ENCODE data around the gene SPRYD7.

GRCh38 chr13:49869519-49869918 is 66.6 kb downstream of the SPRYD7 start:
- TF ChIP-seq CTCF (tag by site-specific recombination; IDR thresholded peaks at IDR 0.05) (no peak), ZSCAN30 (tag by site-specific recombination; IDR thresholded peaks at IDR 0.05) (no peak), ZBTB49 (tag by site-specific recombination; IDR thresholded peaks at IDR 0.05; ENCODE audit: low read depth) (no peak), TCF7L2 (IDR thresholded peaks at IDR 0.05; ENCODE audit: borderline replicate concordance, low read depth, low read length) (no peak), ZNF221 (tag by site-specific recombination; IDR thresholded peaks at IDR 0.05; ENCODE audit: borderline replicate concordance) (no peak), ZBTB44 (tag by site-specific recombination; IDR thresholded peaks at IDR 0.05) (no peak), BCL11A (tag by site-specific recombination; IDR thresholded peaks at IDR 0.05; ENCODE audit: low read depth) (no peak), ZNF174 (tag by site-specific recombination; IDR thresholded peaks at IDR 0.05) (no peak), GLI4 (tag by site-specific recombination; IDR thresholded peaks at IDR 0.05) (no peak), ZNF341 (tag by site-specific recombination; IDR thresholded peaks at IDR 0.05; ENCODE audit: low read depth) (no peak), ZNF426 (tag by site-specific recombination; IDR thresholded peaks at IDR 0.05) (no peak)
